ENCODE measurements around the gene TKT.

TKT gene

DNA sequence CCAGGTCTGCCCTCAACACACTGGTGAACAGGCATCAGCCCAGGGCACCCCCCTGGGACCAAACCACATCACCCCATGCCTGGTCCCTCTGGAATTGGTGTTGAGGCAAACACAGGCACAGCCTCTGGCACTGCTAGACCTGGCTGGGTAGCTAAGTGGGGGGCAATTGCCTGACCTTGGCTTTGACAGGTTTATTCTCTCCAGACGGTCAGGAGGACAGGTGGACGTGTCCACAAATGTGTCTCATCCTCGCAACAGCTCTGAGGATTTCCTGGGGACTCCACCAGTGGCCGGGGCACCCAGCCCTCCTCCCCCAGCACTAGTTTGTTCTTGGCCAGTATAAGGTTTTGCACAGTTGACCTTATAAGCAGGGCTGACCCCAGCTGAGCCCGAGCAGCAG lies 31.3 kb downstream of the TKT start:
- Histone ChIP-seq H3K27me3 (replicated peaks) (no peaks in the 10 kb centered on the region), H3K36me3 (replicated peaks) (peaks cover 68% of the 10 kb centered on the region), H3K4me3 (ENCODE audit: low read depth, low read length) (no peak overlapping the region), H3K27ac (no peak overlapping the region)
- TF ChIP-seq, protein P1, sequence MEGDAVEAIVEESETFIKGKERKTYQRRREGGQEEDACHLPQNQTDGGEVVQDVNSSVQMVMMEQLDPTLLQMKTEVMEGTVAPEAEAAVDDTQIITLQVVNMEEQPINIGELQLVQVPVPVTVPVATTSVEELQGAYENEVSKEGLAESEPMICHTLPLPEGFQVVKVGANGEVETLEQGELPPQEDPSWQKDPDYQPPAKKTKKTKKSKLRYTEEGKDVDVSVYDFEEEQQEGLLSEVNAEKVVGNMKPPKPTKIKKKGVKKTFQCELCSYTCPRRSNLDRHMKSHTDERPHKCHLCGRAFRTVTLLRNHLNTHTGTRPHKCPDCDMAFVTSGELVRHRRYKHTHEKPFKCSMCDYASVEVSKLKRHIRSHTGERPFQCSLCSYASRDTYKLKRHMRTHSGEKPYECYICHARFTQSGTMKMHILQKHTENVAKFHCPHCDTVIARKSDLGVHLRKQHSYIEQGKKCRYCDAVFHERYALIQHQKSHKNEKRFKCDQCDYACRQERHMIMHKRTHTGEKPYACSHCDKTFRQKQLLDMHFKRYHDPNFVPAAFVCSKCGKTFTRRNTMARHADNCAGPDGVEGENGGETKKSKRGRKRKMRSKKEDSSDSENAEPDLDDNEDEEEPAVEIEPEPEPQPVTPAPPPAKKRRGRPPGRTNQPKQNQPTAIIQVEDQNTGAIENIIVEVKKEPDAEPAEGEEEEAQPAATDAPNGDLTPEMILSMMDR (IDR thresholded peaks at IDR 0.05; ENCODE audit: low read depth, low read length, missing control alignments): no peak
- no peak for DNase-seq
- in situ Hi-C loops (cut with HindIII; ENCODE audit: low pct_ligation_motif_present, low sequenced_read_pairs): no loop called here

DNA sequence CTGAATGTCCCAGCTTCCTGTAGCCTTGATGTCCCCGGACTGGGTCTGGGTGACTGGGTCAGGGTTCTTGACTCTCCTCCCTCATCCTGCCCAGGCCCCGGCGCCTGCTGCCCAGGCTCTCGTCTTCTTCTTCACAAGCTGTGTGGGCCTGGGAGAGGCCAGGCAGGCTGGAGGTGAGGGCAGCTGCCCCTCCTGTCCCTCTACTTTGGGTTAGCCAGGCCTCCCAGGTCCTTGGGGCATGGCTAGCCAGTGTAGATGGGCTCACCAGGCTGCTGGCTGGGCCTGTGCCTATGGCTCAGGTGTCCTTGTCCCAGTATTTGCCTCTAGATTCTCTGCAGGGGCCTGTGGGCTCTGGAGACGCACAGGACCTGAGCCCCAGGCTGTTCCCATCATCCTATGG lies 31.8 kb downstream of the TKT start:
- Histone ChIP-seq H3K27ac (no peak overlapping the region), H3K4me3 (ENCODE audit: low read depth, low read length) (no peak overlapping the region), H3K36me3 (replicated peaks) (peaks cover 63% of the 10 kb centered on the region), H3K27me3 (replicated peaks) (no peaks in the 10 kb centered on the region)
- in situ Hi-C loops (cut with HindIII; ENCODE audit: low pct_ligation_motif_present, low sequenced_read_pairs): no loop called here
- TF ChIP-seq, protein P1 (IDR thresholded peaks at IDR 0.05; ENCODE audit: low read depth, low read length, missing control alignments): no peak
- DNase-seq: no peak

DNA sequence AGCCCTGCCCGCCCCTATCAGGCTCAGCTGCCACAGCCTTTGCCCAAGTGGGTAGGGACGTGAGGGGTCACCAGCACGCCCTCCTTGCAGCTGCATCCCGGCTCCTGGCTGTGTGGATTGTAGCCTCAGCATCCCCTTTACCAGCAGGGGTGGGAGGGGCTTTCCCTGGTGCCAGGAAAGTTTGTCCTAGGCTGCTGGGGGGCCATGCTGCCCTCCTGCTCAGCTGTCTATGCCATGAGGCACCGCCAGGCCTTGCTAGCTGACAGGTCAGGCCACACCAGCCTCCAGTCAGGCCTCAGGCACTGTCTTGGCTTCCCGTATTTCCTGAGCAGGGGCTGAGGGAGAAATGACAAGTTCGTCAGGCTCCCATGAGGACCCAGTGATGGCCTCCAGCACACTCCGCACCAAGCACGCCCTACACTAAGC lies 32.3 kb downstream of the TKT start:
- Histone ChIP-seq H3K27me3 (replicated peaks) (no peaks in the 10 kb centered on the region), H3K36me3 (replicated peaks) (peaks cover 58% of the 10 kb centered on the region), H3K4me3 (ENCODE audit: low read depth, low read length) (no peak overlapping the region), H3K27ac (no peak overlapping the region)
- TF ChIP-seq, protein P1 (IDR thresholded peaks at IDR 0.05; ENCODE audit: low read depth, low read length, missing control alignments): no peak
- no peak for DNase-seq
- in situ Hi-C loops (cut with HindIII; ENCODE audit: low pct_ligation_motif_present, low sequenced_read_pairs): no loop called here

DNA sequence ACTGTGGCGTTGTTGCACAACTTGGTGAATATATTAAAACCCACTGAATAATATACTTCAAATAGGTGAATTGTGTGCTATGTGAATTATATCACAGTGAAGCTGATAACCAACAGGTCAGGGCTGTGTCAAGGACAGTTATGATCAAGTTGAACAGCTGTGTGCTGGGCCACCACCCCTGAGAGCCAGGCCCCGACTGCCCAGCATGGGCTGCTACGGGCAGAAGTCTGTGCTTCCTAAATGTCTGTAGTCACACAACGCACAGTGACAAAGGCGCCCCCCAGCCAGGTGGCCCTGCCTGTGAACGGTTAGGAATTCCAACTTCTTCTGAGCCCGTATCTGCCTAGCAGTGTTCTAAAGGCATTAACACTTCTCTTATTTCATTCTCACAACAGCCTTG lies 32.8 kb downstream of the TKT start:
- Histone ChIP-seq H3K4me3 (ENCODE audit: low read depth, low read length) (no peak overlapping the region), H3K36me3 (replicated peaks) (peaks cover 53% of the 10 kb centered on the region), H3K27me3 (replicated peaks) (no peaks in the 10 kb centered on the region), H3K27ac (no peak overlapping the region)
- DNase-seq: no peak
- in situ Hi-C loops (cut with HindIII; ENCODE audit: low pct_ligation_motif_present, low sequenced_read_pairs): no loop called here
- TF ChIP-seq, protein P1 (IDR thresholded peaks at IDR 0.05; ENCODE audit: low read depth, low read length, missing control alignments): no peak

DNA sequence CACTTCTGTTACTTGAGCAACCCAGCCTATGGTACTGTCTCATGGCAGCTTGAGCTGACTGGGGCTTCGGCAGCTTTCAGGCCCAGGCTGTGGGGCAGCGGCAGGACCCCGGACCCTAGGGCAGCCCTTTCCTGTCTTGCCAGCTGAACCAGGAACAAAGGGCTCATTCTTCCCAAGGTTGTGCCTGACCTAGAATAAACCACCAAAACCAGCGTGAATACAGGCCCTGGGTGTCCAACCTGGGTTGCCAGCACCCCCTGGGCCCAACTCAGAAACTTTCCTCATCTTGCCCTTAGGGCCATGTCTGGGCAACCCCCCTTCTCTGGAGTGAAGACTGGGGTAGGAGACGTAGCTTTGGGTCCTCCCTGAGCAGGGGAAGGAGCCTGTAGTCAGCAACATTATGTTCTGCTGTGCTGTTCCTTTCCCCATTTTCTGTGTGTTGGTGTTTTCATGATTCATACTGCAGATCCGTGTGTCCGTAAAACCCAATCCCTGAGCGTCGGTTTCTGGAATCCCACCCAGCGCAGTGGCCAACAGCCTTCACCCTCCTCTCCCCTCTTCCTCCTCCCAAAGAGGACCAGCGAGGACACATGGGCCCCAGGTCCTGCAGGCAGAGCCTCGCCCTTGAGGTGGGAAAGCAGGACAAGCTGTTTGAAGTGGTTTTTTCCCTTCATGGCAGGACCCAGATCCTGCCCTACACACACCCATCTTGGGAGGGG lies 33.5 kb downstream of the TKT start:
- TF ChIP-seq, protein P1 (IDR thresholded peaks at IDR 0.05; ENCODE audit: low read depth, low read length, missing control alignments): no peak
- no peaks in the 10 kb centered on the region for H3K27me3 ChIP-seq (replicated peaks)
- H3K27ac ChIP-seq: no peak overlapping the region
- H3K36me3 ChIP-seq (replicated peaks): peaks cover 46% of the 10 kb centered on the region
- in situ Hi-C loops (cut with HindIII; ENCODE audit: low pct_ligation_motif_present, low sequenced_read_pairs): no loop called here
- H3K4me3 ChIP-seq (ENCODE audit: low read depth, low read length): no peak overlapping the region
- DNase-seq: no peak

DNA sequence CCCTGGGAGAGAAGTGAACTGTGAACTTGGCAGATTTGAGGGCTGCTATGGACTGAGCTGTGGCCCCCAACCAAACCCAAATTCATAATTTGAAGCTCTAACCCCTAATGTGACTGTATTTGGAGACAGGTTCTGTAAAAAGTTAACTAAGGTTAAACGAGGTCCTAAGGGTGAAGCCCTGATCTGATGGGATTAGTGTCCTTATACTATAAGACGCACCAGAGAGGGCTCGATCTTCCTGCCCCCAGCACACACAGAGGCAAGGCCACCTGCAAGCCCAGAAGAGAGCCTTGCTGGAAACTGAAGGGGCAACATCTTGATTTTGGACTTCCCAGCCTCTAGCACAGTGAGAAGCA lies 34.0 kb downstream of the TKT start:
- TF ChIP-seq, protein P1 (IDR thresholded peaks at IDR 0.05; ENCODE audit: low read depth, low read length, missing control alignments): no peak
- in situ Hi-C loops (cut with HindIII; ENCODE audit: low pct_ligation_motif_present, low sequenced_read_pairs): no loop called here

More for the DNA sequence above, 34.0 kb downstream of the TKT start:
- H3K36me3 ChIP-seq (replicated peaks): peaks cover 42% of the 10 kb centered on the region
- H3K27ac ChIP-seq: no peak overlapping the region
- H3K4me3 ChIP-seq (ENCODE audit: low read depth, low read length): no peak overlapping the region
- H3K27me3 ChIP-seq (replicated peaks): no peaks in the 10 kb centered on the region
- DNase-seq: no peak
